Measurements from ENCODE around the gene SDK2.

The SDK2 gene

DNA sequence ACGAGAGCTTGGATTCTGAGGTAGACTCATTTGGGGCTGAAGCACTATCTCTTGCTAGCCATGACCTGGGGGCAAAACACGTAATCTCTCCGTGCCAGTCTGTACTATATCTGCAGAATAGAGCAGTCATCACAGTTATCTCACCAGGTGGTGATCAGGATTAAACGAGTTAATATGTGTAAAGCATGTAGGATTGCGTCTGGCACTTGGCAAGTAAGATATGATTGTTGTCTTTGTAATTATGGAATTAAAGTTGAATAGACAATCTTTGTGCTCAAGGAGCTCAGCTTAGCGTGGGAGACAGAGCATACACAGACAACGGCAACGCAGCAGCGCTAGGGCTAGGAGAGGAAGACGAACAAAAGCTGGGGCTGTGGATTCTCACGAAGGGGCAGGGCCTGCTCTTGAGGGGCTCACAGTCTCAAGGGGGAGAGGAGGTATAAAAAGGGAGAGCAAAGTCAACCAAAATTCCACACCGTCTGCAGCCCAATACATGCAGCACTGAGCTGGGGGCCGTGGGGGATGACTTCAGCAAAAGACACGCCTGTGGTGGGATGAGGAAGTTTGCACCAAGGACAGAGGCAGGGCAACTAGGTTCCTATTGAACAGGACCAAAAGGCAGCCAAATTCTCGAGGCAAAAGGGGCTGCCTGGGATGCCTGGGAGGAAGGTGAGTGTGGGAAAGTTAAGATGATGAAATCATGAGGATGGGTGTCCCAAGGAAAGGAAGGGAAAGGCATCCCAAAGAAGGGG lies 68.6 kb downstream of the SDK2 start (continued):
- TF ChIP-seq PATZ1 (tag by site-specific recombination; IDR thresholded peaks at IDR 0.05) (no peak), ZNF184 (tag by site-specific recombination; IDR thresholded peaks at IDR 0.05) (0 out of 2 replicates have a peak, but pooled peaks have one; percentile 49), ZFP37 (tag by site-specific recombination; IDR thresholded peaks at IDR 0.05) (no peak), REST (tag by site-specific recombination; IDR thresholded peaks at IDR 0.05) (peak; percentile 91), KLF17 (tag by site-specific recombination; IDR thresholded peaks at IDR 0.05) (no peak), ZSCAN30 (tag by site-specific recombination; IDR thresholded peaks at IDR 0.05) (peak; percentile 56; the same call in 1 of the 2 replicates), ZNF530 (tag by site-specific recombination; IDR thresholded peaks at IDR 0.05; ENCODE audit: low read depth) (no peak), ZNF600 (tag by site-specific recombination; IDR thresholded peaks at IDR 0.05) (peak; percentile 92), SALL2 (tag by site-specific recombination; IDR thresholded peaks at IDR 0.05; ENCODE audit: borderline replicate concordance) (no peak), GLI2 (tag by site-specific recombination; IDR thresholded peaks at IDR 0.05; ENCODE audit: borderline replicate concordance, low read depth) (peak; percentile 94), GFI1B (tag by site-specific recombination; IDR thresholded peaks at IDR 0.05) (peak; percentile 65; the same call in 1 of the 2 replicates), OVOL3 (tag by site-specific recombination; IDR thresholded peaks at IDR 0.05) (peak; percentile 90), ZNF488 (tag by site-specific recombination; IDR thresholded peaks at IDR 0.05) (peak; percentile 82; the same call in 1 of the 2 replicates), IKZF3 (tag by site-specific recombination; IDR thresholded peaks at IDR 0.05) (peak; percentile 72; the same call in 1 of the 2 replicates), ZBTB17 (tag by site-specific recombination; IDR thresholded peaks at IDR 0.05) (peak; percentile 65), ZNF843 (tag by site-specific recombination; IDR thresholded peaks at IDR 0.05) (peak; percentile 98), ZNF24 (tag by site-specific recombination; IDR thresholded peaks at IDR 0.05) (0 out of 2 replicates have a peak, but pooled peaks have one; percentile 58), ZNF596 (tag by site-specific recombination; IDR thresholded peaks at IDR 0.05) (0 out of 2 replicates have a peak, but pooled peaks have one; percentile 25), ZFHX2 (tag by site-specific recombination; conservative IDR thresholded peaks at IDR 0.05) (peak; percentile 75), ZNF146 (tag by site-specific recombination; IDR thresholded peaks at IDR 0.05) (peak; percentile 55), ZBTB21 (tag by site-specific recombination; IDR thresholded peaks at IDR 0.05) (peak; percentile 50), ZNF324 (tag by site-specific recombination; IDR thresholded peaks at IDR 0.05) (no peak), ZBTB26 (tag by site-specific recombination; optimal IDR thresholded peaks at IDR 0.05) (no peak), ZNF768 (tag by site-specific recombination; IDR thresholded peaks at IDR 0.05) (no peak), FEZF1 (tag by site-specific recombination; IDR thresholded peaks at IDR 0.05) (peak; percentile 98)
- TF ChIP-seq, protein P1, sequence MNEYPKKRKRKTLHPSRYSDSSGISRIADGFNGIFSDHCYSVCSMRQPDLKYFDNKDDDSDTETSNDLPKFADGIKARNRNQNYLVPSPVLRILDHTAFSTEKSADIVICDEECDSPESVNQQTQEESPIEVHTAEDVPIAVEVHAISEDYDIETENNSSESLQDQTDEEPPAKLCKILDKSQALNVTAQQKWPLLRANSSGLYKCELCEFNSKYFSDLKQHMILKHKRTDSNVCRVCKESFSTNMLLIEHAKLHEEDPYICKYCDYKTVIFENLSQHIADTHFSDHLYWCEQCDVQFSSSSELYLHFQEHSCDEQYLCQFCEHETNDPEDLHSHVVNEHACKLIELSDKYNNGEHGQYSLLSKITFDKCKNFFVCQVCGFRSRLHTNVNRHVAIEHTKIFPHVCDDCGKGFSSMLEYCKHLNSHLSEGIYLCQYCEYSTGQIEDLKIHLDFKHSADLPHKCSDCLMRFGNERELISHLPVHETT (tag by site-specific recombination; IDR thresholded peaks at IDR 0.05), result peak; percentile 71; the same call in 1 of the 2 replicates
- TF ChIP-seq, protein P2, sequence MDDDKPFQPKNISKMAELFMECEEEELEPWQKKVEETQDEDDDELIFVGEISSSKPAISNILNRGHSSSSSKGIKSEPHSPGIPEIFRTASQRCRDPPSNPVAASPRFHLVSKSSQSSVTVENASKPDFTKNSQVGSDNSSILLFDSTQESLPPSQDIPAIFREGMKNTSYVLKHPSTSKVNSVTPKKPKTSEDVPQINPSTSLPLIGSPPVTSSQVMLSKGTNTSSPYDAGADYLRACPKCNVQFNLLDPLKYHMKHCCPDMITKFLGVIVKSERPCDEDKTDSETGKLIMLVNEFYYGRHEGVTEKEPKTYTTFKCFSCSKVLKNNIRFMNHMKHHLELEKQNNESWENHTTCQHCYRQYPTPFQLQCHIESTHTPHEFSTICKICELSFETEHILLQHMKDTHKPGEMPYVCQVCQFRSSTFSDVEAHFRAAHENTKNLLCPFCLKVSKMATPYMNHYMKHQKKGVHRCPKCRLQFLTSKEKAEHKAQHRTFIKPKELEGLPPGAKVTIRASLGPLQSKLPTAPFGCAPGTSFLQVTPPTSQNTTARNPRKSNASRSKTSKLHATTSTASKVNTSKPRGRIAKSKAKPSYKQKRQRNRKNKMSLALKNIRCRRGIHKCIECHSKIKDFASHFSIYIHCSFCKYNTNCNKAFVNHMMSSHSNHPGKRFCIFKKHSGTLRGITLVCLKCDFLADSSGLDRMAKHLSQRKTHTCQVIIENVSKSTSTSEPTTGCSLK (tag by site-specific recombination; IDR thresholded peaks at IDR 0.05), result no peak
